GM23338 (cell line): Measurements from ENCODE around the gene AQP1. TPM values are rescaled to one million over a fixed set of nuclear protein-coding genes. Genes with fewer than 3 reads are reported as not detected.

Source experiments
- ATAC-seq: fragments of 200-7000 bp; cut with Tn5 transposase; 3 replicates; pipeline ENCODE4 v1.9.1; 2020
- DNase-seq: peaks from one replicate; pipeline ENCODE4 v3.0.0-alpha.2; 2015; ENCODE audit warnings: low spot score
- H2AFZ ChIP-seq: fragments of 200-600 bp; sonication (generic); 2 replicates; pipeline ENCODE4 v1.8.0; 2016; ENCODE audit warnings: antibody characterized with exemption, mild to moderate bottlenecking, moderate library complexity
- H3F3A ChIP-seq: fragments of 200-600 bp; sonication (generic); replicated peaks from 2 replicates; pipeline ENCODE4 v1.8.0; 2017; ENCODE audit warnings: antibody characterized with exemption, mixed run types, low read depth
- H3K27ac ChIP-seq: fragments of 200-600 bp; sonication (generic); 2 replicates; pipeline ENCODE4 v1.6.1; 2016; ENCODE audit warnings: low read depth
- H3K27me3 ChIP-seq: fragments of 200-600 bp; sonication (generic); 2 replicates; pipeline ENCODE4 v1.8.0; 2016; ENCODE audit warnings: mild to moderate bottlenecking, mixed run types, moderate library complexity; ENCODE audit not compliant: insufficient read depth
- H3K36me3 ChIP-seq: fragments of 200-600 bp; sonication (generic); 2 replicates; pipeline ENCODE4 v1.8.0; 2016; ENCODE audit warnings: mild to moderate bottlenecking; ENCODE audit not compliant: insufficient read depth
- H3K4me1 ChIP-seq: fragments of 200-600 bp; sonication (generic); 2 replicates; pipeline ENCODE4 v1.8.0; 2016; ENCODE audit warnings: mild to moderate bottlenecking, moderate library complexity; ENCODE audit not compliant: insufficient read depth
- H3K4me2 ChIP-seq: fragments of 200-600 bp; sonication (generic); 2 replicates; pipeline ENCODE4 v1.7.1; 2017; ENCODE audit warnings: mixed run types
- H3K4me3 ChIP-seq: fragments of 200-600 bp; sonication (generic); 2 replicates; pipeline ENCODE4 v1.6.1; 2016; ENCODE audit warnings: mixed run types
- H3K79me2 ChIP-seq: fragments of 200-600 bp; sonication (generic); replicated peaks from 2 replicates; pipeline ENCODE4 v1.8.0; 2017; ENCODE audit warnings: mild to moderate bottlenecking; ENCODE audit not compliant: insufficient read depth
- H3K9me2 ChIP-seq: fragments of 200-600 bp; sonication (generic); 2 replicates; pipeline ENCODE4 v1.8.0; 2017; ENCODE audit not compliant: insufficient read depth
- H4K20me1 ChIP-seq: fragments of 200-600 bp; sonication (generic); replicated peaks from 2 replicates; pipeline ENCODE4 v1.8.0; 2017; ENCODE audit warnings: mild to moderate bottlenecking; ENCODE audit not compliant: insufficient read depth
- H3K27ac Mint-ChIP-seq: 2 replicates; pipeline ENCODE4 v1.8.0; 2020; ENCODE audit warnings: inconsistent platforms, mild to moderate bottlenecking, moderate library complexity, mixed read lengths
- H3K27me3 Mint-ChIP-seq: 3 replicates; pipeline ENCODE4 v1.8.0; 2022; ENCODE audit warnings: low read depth, mild to moderate bottlenecking, moderate library complexity, mixed read lengths, inconsistent platforms; ENCODE audit not compliant: insufficient read depth, poor library complexity
- H3K36me3 Mint-ChIP-seq: 3 replicates; pipeline ENCODE4 v1.8.0; 2021; ENCODE audit warnings: low read depth, mild to moderate bottlenecking, inconsistent platforms, moderate library complexity, mixed read lengths
- H3K4me1 Mint-ChIP-seq: 3 replicates; pipeline ENCODE4 v1.8.0; 2020; ENCODE audit warnings: mild to moderate bottlenecking, inconsistent platforms, mixed read lengths
- H3K4me3 Mint-ChIP-seq: 3 replicates; pipeline ENCODE4 v1.8.0; 2021; ENCODE audit warnings: moderate library complexity, mild to moderate bottlenecking, inconsistent platforms, mixed read lengths
- H3K9me3 Mint-ChIP-seq: 3 replicates; pipeline ENCODE4 v1.8.0; 2020; ENCODE audit warnings: moderate library complexity, mild to moderate bottlenecking, inconsistent platforms, mixed read lengths
- CREB1 ChIP-seq: fragments of 250-450 bp; sonication (Bioruptor Pico); IDR thresholded peaks from 2 replicates; pipeline ENCODE4 v1.5.0; 2020; ENCODE audit warnings: low read depth, mild to moderate bottlenecking, moderate library complexity
- EZH2 ChIP-seq: fragments of 200-600 bp; sonication (generic); IDR thresholded peaks from one replicate; pipeline ENCODE4 v1.8.0; 2017; ENCODE audit warnings: antibody characterized with exemption, mild to moderate bottlenecking, low read depth; ENCODE audit not compliant: unreplicated experiment
- EZH2phosphoT487 ChIP-seq: fragments of 200-600 bp; sonication (generic); IDR thresholded peaks from one replicate; pipeline ENCODE4 v1.8.1; 2018; ENCODE audit warnings: antibody characterized with exemption; ENCODE audit not compliant: unreplicated experiment
- JUNB ChIP-seq: IDR thresholded peaks from one replicate; pipeline ENCODE4 v1.6.1; 2016; ENCODE audit warnings: antibody characterized with exemption; ENCODE audit not compliant: unreplicated experiment
- NANOG ChIP-seq: IDR thresholded peaks from 2 replicates; pipeline ENCODE4 v1.6.1; 2016; ENCODE audit warnings: antibody characterized with exemption, borderline replicate concordance
- POLR2AphosphoS5 ChIP-seq: IDR thresholded peaks from 2 replicates; pipeline ENCODE4 v1.6.1; 2016; ENCODE audit warnings: antibody characterized with exemption, low read depth
- STAT1 ChIP-seq: IDR thresholded peaks from one replicate; pipeline ENCODE4 v1.6.1; 2016; ENCODE audit warnings: antibody characterized with exemption; ENCODE audit not compliant: unreplicated experiment
- ZNF114 ChIP-seq: fragments of 250-450 bp; sonication (Bioruptor Pico); IDR thresholded peaks from 2 replicates; pipeline ENCODE4 v1.5.0; 2020; ENCODE audit warnings: mild to moderate bottlenecking, moderate library complexity
- ZNF331 ChIP-seq: fragments of 250-450 bp; sonication (Bioruptor Pico); IDR thresholded peaks from 2 replicates; pipeline ENCODE4 v1.5.0; 2020; ENCODE audit warnings: low read depth, mild to moderate bottlenecking, moderate library complexity
- polyA plus RNA-seq: library from polyadenylated mRNA; unstranded; fragments of >200 nt; fragmentation: Nextera tagmentation; extraction: Ambion mirVana; gene quantifications from 2 replicates; pipeline ENCODE4 v1.2.1, GENCODE V29; 2016
- total RNA-seq: library from RNA; depleted of rRNA; stranded (reverse); fragments of >200 nt; shearing (Covaris generic); gene quantifications from 2 replicates; pipeline ENCODE4 v1.2.3, GENCODE V29; 2014
- TF ChIP-seq, protein P1 (sequence below), 2 experiments: fragments of 200-600 bp in 1 of 2; sonication (generic) in 1 of 2; conservative IDR thresholded peaks; 2 replicates each; pipeline versions ENCODE4 v1.5.1 to v1.6.1; 2016 to 2017; ENCODE audit warnings: antibody characterized with exemption in 2 of 2, low read depth in 2 of 2, mild to moderate bottlenecking in 2 of 2, moderate library complexity in 1 of 2
- TF ChIP-seq, protein P2 (sequence below): IDR thresholded peaks from 2 replicates; pipeline ENCODE4 v1.6.1; 2016; ENCODE audit warnings: antibody characterized with exemption
- TF ChIP-seq, protein P3 (sequence below): fragments of 250-450 bp; sonication (Bioruptor Pico); IDR thresholded peaks from 2 replicates; pipeline ENCODE4 v1.5.0; 2020; ENCODE audit warnings: mild to moderate bottlenecking, moderate library complexity

The AQP1 gene
- total and polyA plus RNA-seq, 2 experiments from 2014 or later = 0.28 TPM; not detected in 1

DNA sequence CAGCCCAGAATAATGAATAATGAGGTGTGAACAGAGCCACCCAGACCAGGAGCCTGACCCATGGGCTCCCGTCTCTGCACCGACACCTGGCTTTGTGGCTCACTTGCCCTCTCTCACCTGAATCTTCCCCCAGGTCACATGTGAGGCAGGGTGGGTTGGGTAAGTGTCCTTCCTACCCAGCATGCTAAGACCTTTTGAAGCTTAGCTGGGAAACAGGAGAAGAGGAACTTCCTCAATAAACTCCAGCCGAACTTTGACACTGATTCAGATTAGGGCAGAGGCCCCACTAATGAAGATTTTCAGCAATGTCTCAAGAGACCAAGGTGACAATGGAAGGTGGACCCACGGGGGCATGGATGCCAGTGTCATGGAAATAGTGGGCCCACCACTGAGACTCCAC lies 46.6 kb upstream of the AQP1 start (continued):
- TF ChIP-seq, protein P1, sequence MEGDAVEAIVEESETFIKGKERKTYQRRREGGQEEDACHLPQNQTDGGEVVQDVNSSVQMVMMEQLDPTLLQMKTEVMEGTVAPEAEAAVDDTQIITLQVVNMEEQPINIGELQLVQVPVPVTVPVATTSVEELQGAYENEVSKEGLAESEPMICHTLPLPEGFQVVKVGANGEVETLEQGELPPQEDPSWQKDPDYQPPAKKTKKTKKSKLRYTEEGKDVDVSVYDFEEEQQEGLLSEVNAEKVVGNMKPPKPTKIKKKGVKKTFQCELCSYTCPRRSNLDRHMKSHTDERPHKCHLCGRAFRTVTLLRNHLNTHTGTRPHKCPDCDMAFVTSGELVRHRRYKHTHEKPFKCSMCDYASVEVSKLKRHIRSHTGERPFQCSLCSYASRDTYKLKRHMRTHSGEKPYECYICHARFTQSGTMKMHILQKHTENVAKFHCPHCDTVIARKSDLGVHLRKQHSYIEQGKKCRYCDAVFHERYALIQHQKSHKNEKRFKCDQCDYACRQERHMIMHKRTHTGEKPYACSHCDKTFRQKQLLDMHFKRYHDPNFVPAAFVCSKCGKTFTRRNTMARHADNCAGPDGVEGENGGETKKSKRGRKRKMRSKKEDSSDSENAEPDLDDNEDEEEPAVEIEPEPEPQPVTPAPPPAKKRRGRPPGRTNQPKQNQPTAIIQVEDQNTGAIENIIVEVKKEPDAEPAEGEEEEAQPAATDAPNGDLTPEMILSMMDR (conservative IDR thresholded peaks at IDR 0.05; ENCODE audit: low read depth in 2 of 2) = no peak
- no peak for TF ChIP-seq EZH2phosphoT487
- TF ChIP-seq JUNB = no peak

DNA sequence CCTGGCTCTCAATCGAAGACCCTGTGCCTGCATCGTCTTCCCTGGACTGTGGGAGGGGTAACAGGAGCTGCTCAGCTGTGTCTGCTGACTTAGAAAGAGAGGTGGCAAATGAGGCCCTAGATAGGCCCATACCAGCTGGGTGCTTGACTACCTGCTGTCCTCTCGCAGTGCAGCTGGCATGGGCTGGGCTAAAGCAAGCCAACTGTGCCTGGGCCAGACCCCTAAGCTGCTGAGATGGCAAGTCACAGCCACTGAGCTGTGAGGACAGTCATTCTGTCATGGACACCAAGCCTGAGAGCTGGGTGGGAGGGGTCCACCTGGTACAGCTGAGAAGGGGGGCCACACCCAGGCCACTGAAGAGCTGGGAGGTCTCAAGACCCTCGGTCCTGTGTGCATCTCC lies 45.8 kb upstream of the AQP1 start:
- Mint-ChIP-seq H3K9me3 (no peaks in the 10 kb centered on the region), H3K4me3 (no peak overlapping the region), H3K36me3 (no peaks in the 10 kb centered on the region)
- TF ChIP-seq POLR2AphosphoS5 (no peak), JUNB (no peak), ZNF114 (CRISPR knock-in tag) (no peak), EZH2 (no peak), CREB1 (CRISPR knock-in tag) (no peak), STAT1 (no peak), EZH2phosphoT487 (no peak), NANOG (no peak), ZNF331 (CRISPR knock-in tag) (no peak)
- TF ChIP-seq, protein P2, sequence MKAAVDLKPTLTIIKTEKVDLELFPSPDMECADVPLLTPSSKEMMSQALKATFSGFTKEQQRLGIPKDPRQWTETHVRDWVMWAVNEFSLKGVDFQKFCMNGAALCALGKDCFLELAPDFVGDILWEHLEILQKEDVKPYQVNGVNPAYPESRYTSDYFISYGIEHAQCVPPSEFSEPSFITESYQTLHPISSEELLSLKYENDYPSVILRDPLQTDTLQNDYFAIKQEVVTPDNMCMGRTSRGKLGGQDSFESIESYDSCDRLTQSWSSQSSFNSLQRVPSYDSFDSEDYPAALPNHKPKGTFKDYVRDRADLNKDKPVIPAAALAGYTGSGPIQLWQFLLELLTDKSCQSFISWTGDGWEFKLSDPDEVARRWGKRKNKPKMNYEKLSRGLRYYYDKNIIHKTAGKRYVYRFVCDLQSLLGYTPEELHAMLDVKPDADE = no peak
- TF ChIP-seq, protein P3, sequence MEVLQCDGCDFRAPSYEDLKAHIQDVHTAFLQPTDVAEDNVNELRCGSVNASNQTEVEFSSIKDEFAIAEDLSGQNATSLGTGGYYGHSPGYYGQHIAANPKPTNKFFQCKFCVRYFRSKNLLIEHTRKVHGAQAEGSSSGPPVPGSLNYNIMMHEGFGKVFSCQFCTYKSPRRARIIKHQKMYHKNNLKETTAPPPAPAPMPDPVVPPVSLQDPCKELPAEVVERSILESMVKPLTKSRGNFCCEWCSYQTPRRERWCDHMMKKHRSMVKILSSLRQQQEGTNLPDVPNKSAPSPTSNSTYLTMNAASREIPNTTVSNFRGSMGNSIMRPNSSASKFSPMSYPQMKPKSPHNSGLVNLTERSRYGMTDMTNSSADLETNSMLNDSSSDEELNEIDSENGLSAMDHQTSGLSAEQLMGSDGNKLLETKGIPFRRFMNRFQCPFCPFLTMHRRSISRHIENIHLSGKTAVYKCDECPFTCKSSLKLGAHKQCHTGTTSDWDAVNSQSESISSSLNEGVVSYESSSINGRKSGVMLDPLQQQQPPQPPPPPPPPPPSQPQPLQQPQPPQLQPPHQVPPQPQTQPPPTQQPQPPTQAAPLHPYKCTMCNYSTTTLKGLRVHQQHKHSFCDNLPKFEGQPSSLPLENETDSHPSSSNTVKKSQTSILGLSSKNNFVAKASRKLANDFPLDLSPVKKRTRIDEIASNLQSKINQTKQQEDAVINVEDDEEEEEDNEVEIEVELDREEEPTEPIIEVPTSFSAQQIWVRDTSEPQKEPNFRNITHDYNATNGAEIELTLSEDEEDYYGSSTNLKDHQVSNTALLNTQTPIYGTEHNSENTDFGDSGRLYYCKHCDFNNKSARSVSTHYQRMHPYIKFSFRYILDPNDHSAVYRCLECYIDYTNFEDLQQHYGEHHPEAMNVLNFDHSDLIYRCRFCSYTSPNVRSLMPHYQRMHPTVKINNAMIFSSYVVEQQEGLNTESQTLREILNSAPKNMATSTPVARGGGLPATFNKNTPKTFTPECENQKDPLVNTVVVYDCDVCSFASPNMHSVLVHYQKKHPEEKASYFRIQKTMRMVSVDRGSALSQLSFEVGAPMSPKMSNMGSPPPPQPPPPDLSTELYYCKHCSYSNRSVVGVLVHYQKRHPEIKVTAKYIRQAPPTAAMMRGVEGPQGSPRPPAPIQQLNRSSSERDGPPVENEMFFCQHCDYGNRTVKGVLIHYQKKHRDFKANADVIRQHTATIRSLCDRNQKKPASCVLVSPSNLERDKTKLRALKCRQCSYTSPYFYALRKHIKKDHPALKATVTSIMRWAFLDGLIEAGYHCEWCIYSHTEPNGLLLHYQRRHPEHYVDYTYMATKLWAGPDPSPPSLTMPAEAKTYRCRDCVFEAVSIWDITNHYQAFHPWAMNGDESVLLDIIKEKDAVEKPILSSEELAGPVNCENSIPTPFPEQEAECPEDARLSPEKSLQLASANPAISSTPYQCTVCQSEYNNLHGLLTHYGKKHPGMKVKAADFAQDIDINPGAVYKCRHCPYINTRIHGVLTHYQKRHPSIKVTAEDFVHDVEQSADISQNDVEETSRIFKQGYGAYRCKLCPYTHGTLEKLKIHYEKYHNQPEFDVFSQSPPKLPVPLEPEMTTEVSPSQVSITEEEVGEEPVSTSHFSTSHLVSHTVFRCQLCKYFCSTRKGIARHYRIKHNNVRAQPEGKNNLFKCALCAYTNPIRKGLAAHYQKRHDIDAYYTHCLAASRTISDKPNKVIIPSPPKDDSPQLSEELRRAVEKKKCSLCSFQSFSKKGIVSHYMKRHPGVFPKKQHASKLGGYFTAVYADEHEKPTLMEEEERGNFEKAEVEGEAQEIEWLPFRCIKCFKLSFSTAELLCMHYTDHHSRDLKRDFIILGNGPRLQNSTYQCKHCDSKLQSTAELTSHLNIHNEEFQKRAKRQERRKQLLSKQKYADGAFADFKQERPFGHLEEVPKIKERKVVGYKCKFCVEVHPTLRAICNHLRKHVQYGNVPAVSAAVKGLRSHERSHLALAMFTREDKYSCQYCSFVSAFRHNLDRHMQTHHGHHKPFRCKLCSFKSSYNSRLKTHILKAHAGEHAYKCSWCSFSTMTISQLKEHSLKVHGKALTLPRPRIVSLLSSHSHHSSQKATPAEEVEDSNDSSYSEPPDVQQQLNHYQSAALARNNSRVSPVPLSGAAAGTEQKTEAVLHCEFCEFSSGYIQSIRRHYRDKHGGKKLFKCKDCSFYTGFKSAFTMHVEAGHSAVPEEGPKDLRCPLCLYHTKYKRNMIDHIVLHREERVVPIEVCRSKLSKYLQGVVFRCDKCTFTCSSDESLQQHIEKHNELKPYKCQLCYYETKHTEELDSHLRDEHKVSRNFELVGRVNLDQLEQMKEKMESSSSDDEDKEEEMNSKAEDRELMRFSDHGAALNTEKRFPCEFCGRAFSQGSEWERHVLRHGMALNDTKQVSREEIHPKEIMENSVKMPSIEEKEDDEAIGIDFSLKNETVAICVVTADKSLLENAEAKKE (CRISPR knock-in tag) = no peak
- TF ChIP-seq, protein P1 (conservative IDR thresholded peaks at IDR 0.05; ENCODE audit: low read depth in 2 of 2) = no peak

More for the DNA sequence above, 45.8 kb upstream of the AQP1 start:
- H3K4me2 ChIP-seq = no peak overlapping the region
- ATAC-seq (no peak), DNase-seq (no peak)
- no peak overlapping the region for H3K27ac Mint-ChIP-seq
- H3K4me1 Mint-ChIP-seq = no peaks in the 10 kb centered on the region
- no peaks in the 10 kb centered on the region for H3K9me2 ChIP-seq
- no peaks in the 10 kb centered on the region for H4K20me1 ChIP-seq
- H3K36me3 ChIP-seq = no peaks in the 10 kb centered on the region
- no peaks in the 10 kb centered on the region for H3K27me3 ChIP-seq
- H2AFZ ChIP-seq = no peak overlapping the region
- H3F3A ChIP-seq = no peaks in the 10 kb centered on the region
- no peak overlapping the region for H3K27ac ChIP-seq
- H3K4me1 ChIP-seq = no peaks in the 10 kb centered on the region
- peaks cover 7% of the 10 kb centered on the region for H3K27me3 Mint-ChIP-seq
- no peaks in the 10 kb centered on the region for H3K79me2 ChIP-seq
- no peak overlapping the region for H3K4me3 ChIP-seq
